GM23248 (cell line): Measurements from ENCODE around the gene FIGNL1. TPM values are rescaled to one million over a fixed set of nuclear protein-coding genes. Genes with fewer than 3 reads are reported as not detected.

Source experiments
- DNase-seq: peaks from one replicate; pipeline ENCODE4 v3.0.0-alpha.2; 2015
- H2AFZ ChIP-seq: fragments of 200-600 bp; sonication (generic); 2 replicates; pipeline ENCODE4 v1.6.1; 2016; ENCODE audit warnings: antibody characterized with exemption
- H3F3A ChIP-seq: fragments of 200-600 bp; sonication (generic); 2 replicates; pipeline ENCODE4 v1.6.1; 2016; ENCODE audit warnings: mild to moderate bottlenecking, antibody characterized with exemption, mixed run types; ENCODE audit not compliant: insufficient read depth
- H3K27ac ChIP-seq: fragments of 200-600 bp; sonication (generic); 2 replicates; pipeline ENCODE4 v1.5.1; 2016; ENCODE audit warnings: mild to moderate bottlenecking
- H3K27me3 ChIP-seq: fragments of 200-600 bp; sonication (generic); replicated peaks from 2 replicates; pipeline ENCODE4 v1.6.1; 2016; ENCODE audit warnings: mild to moderate bottlenecking; ENCODE audit not compliant: insufficient read depth
- H3K36me3 ChIP-seq: fragments of 200-600 bp; sonication (generic); 2 replicates; pipeline ENCODE4 v1.6.1; 2016; ENCODE audit warnings: low read depth, mild to moderate bottlenecking
- H3K4me1 ChIP-seq: fragments of 200-600 bp; sonication (generic); 2 replicates; pipeline ENCODE4 v1.6.1; 2016; ENCODE audit warnings: mild to moderate bottlenecking; ENCODE audit not compliant: insufficient read depth
- H3K4me2 ChIP-seq: fragments of 200-600 bp; sonication (generic); one replicate; pipeline ENCODE4 v1.6.1; 2016; ENCODE audit warnings: mild to moderate bottlenecking; ENCODE audit not compliant: unreplicated experiment
- H3K4me3 ChIP-seq: fragments of 200-600 bp; sonication (generic); 2 replicates; pipeline ENCODE4 v1.5.1; 2016; ENCODE audit warnings: mild to moderate bottlenecking
- H3K79me2 ChIP-seq: fragments of 200-600 bp; sonication (generic); 2 replicates; pipeline ENCODE4 v1.6.1; 2016; ENCODE audit warnings: mild to moderate bottlenecking; ENCODE audit not compliant: insufficient read depth
- H3K9ac ChIP-seq: fragments of 200-600 bp; sonication (generic); 2 replicates; pipeline ENCODE4 v1.6.1; 2016; ENCODE audit warnings: mild to moderate bottlenecking
- H3K9me2 ChIP-seq: fragments of 200-600 bp; sonication (generic); 2 replicates; pipeline ENCODE4 v1.6.1; 2016; ENCODE audit warnings: mixed run types, mild to moderate bottlenecking, moderate library complexity; ENCODE audit not compliant: insufficient read depth
- H3K9me3 ChIP-seq: fragments of 200-600 bp; sonication (generic); one replicate; pipeline ENCODE4 v1.6.1; 2017; ENCODE audit warnings: low read depth
- H4K20me1 ChIP-seq: fragments of 200-600 bp; sonication (generic); 2 replicates; pipeline ENCODE4 v1.6.0; 2016; ENCODE audit not compliant: insufficient read depth
- EZH2 ChIP-seq: fragments of 200-600 bp; sonication (generic); IDR thresholded peaks from 2 replicates; pipeline ENCODE4 v1.6.1; 2018; ENCODE audit warnings: antibody characterized with exemption, mild to moderate bottlenecking; ENCODE audit not compliant: insufficient read depth, poor library complexity, severe bottlenecking
- EZH2phosphoT487 ChIP-seq: fragments of 200-600 bp; sonication (generic); IDR thresholded peaks from 2 replicates; pipeline ENCODE4 v1.6.1; 2018; ENCODE audit warnings: antibody characterized with exemption, moderate library complexity, mild to moderate bottlenecking, low read depth; ENCODE audit not compliant: insufficient read depth
- WGBS, 2 experiments: methylation state at CpG; one replicate each; pipeline ENCODE4 v1.1.6; 2015 to 2017; ENCODE audit warnings: low lambda C conversion rate in 2 of 2, low coverage in 1 of 2; ENCODE audit errors: missing lambda C conversion rate in 2 of 2; 5-methylcytosine and 5-hydroxymethylcytosine counted together
- in situ Hi-C: fragments of 300-500 bp; cut with MboI; formaldehyde crosslinking; loops from 2 replicates; pipeline ENCODE4 v1.15.0; 2020
- polyA plus RNA-seq: library from polyadenylated mRNA; unstranded; fragments of >200 nt; fragmentation: Nextera tagmentation; extraction: Ambion mirVana; gene quantifications from 2 replicates; pipeline ENCODE4 v1.2.1, GENCODE V29; 2016
- total RNA-seq: library from RNA; depleted of rRNA; stranded (reverse); fragments of >200 nt; shearing (Covaris generic); gene quantifications from 2 replicates; pipeline ENCODE4 v1.2.3, GENCODE V29; 2014

FIGNL1 gene
- total and polyA plus RNA-seq, 2 experiments from 2014 or later, result 8.4 to 20.2 TPM

- H3K27me3 ChIP-seq, result no peaks in the 10 kb centered on the region
- no peak overlapping the region for H2AFZ ChIP-seq
- H3K27ac ChIP-seq, result no peak overlapping the region
- H3K9me2 ChIP-seq, result no peaks in the 10 kb centered on the region
- no peaks in the 10 kb centered on the region for H3K9me3 ChIP-seq
- H4K20me1 ChIP-seq, result no peaks in the 10 kb centered on the region
- DNase-seq, result no peak
- in situ Hi-C loops, result no loop called here
- H3K4me3 ChIP-seq, result no peak overlapping the region
- H3K9ac ChIP-seq, result no peak overlapping the region
- H3K36me3 ChIP-seq, result no peaks in the 10 kb centered on the region
- H3K79me2 ChIP-seq, result no peaks in the 10 kb centered on the region
- WGBS, 2 experiments, result 36 to 40% methylated on average over 5 of the region's 5 CpGs
- no peaks in the 10 kb centered on the region for H3F3A ChIP-seq
- H3K4me1 ChIP-seq, result 0 out of 2 replicates have a peak, but pooled peaks cover under 1% of the 10 kb centered on the region
- H3K4me2 ChIP-seq, result no peak overlapping the region
- no peak for TF ChIP-seq EZH2
- TF ChIP-seq EZH2phosphoT487, result no peak
These were observed 41.1 kb upstream of the FIGNL1 start for GRCh38 chr7:50491209-50491608.

GRCh38 chr7:50488379-50488778, 38.2 kb upstream of the FIGNL1 start:
- no peaks in the 10 kb centered on the region for H4K20me1 ChIP-seq
- H3K4me1 ChIP-seq, result no peaks in the 10 kb centered on the region
- in situ Hi-C loops, result no loop called here
- no peak overlapping the region for H2AFZ ChIP-seq
- TF ChIP-seq EZH2 (no peak), EZH2phosphoT487 (no peak)
- H3K9me3 ChIP-seq, result no peaks in the 10 kb centered on the region
- H3K27me3 ChIP-seq, result no peaks in the 10 kb centered on the region
- no peaks in the 10 kb centered on the region for H3K36me3 ChIP-seq
- no peaks in the 10 kb centered on the region for H3F3A ChIP-seq
- H3K79me2 ChIP-seq, result no peaks in the 10 kb centered on the region
- DNase-seq, result no peak
- no peak overlapping the region for H3K4me3 ChIP-seq
- no peak overlapping the region for H3K27ac ChIP-seq
- no peak overlapping the region for H3K4me2 ChIP-seq
- H3K9ac ChIP-seq, result no peak overlapping the region
- H3K9me2 ChIP-seq, result no peaks in the 10 kb centered on the region

- H3K27ac ChIP-seq, result no peak overlapping the region
- in situ Hi-C loops, result no loop called here
These were observed 36.4 kb upstream of the FIGNL1 start for GRCh38 chr7:50486512-50486911.

GRCh38 chr7:50481867-50482266, 31.7 kb upstream of the FIGNL1 start:
- Histone ChIP-seq H3K9me3 (no peaks in the 10 kb centered on the region), H3K27ac (no peak overlapping the region), H3K36me3 (no peaks in the 10 kb centered on the region), H3K4me1 (no peaks in the 10 kb centered on the region), H3K4me2 (no peak overlapping the region), H3K9ac (no peak overlapping the region), H3K4me3 (no peak overlapping the region), H3K79me2 (no peaks in the 10 kb centered on the region), H2AFZ (no peak overlapping the region), H3F3A (no peaks in the 10 kb centered on the region), H3K27me3 (peaks cover 2% of the 10 kb centered on the region; the same call in 1 of the 2 replicates), H3K9me2 (no peaks in the 10 kb centered on the region), H4K20me1 (no peaks in the 10 kb centered on the region)
- TF ChIP-seq EZH2 (no peak), EZH2phosphoT487 (no peak)
- DNase-seq, result no peak
- in situ Hi-C loops, result no loop called here
- WGBS, 2 experiments, result 82 to 87% methylated on average over 8 of the region's 8 CpGs

More at GRCh38 chr7:50486512-50486911, 36.4 kb upstream of the FIGNL1 start:
- H3K9me3 ChIP-seq, result no peaks in the 10 kb centered on the region
- H3K27me3 ChIP-seq, result no peaks in the 10 kb centered on the region
- no peaks in the 10 kb centered on the region for H3K36me3 ChIP-seq
- no peak for DNase-seq
- H3K9ac ChIP-seq, result no peak overlapping the region
- no peaks in the 10 kb centered on the region for H3K9me2 ChIP-seq
- no peak for TF ChIP-seq EZH2
- no peak for TF ChIP-seq EZH2phosphoT487
- no peaks in the 10 kb centered on the region for H4K20me1 ChIP-seq
- H3F3A ChIP-seq, result no peaks in the 10 kb centered on the region
- no peak overlapping the region for H2AFZ ChIP-seq
- H3K4me3 ChIP-seq, result no peak overlapping the region
- no peaks in the 10 kb centered on the region for H3K4me1 ChIP-seq
- no peaks in the 10 kb centered on the region for H3K79me2 ChIP-seq
- WGBS, 2 experiments, result 93 to 100% methylated on average over 1 of the region's 1 CpG
- no peak overlapping the region for H3K4me2 ChIP-seq

GRCh38 chr7:50480797-50481196, 30.6 kb upstream of the FIGNL1 start:
- WGBS, 2 experiments, result 45 to 57% methylated on average over 3 to 4 of the region's 4 CpGs
- Histone ChIP-seq H3K36me3 (no peaks in the 10 kb centered on the region), H3K9me2 (no peaks in the 10 kb centered on the region), H3K27ac (no peak overlapping the region), H3K4me3 (no peak overlapping the region), H3K9me3 (no peaks in the 10 kb centered on the region), H3K9ac (no peak overlapping the region), H3K27me3 (peaks cover 8% of the 10 kb centered on the region; the same call in 1 of the 2 replicates), H3K4me2 (no peak overlapping the region), H4K20me1 (no peaks in the 10 kb centered on the region), H3F3A (no peaks in the 10 kb centered on the region), H3K79me2 (no peaks in the 10 kb centered on the region), H3K4me1 (no peaks in the 10 kb centered on the region), H2AFZ (no peak overlapping the region)
- DNase-seq, result no peak
- no peak for TF ChIP-seq EZH2phosphoT487
- no peak for TF ChIP-seq EZH2
- in situ Hi-C loops, result no loop called here
